ENCODE measurements around the gene ZNF691. TPM values are rescaled to one million over a fixed set of nuclear protein-coding genes. Genes with fewer than 3 reads are reported as not detected.
"Not testable (repeated sequence)": the region's sequence is repeated elsewhere in the genome, so short reads cannot be mapped to it uniquely, and the experiment has no call there.

The ZNF691 gene
- polyA plus RNA-seq, 3 donors, result 3.5 to 5.6 (median 4.2) TPM

GRCh38 chr1:42886800-42887199 is 40.4 kb downstream of the ZNF691 start:
- H3K27ac ChIP-seq (ENCODE audit: low read depth, low read length), result no peak overlapping the region
- 63 to 79% (median 72%) methylated on average over 21 of the region's 21 CpGs for WGBS, 3 donors

DNA sequence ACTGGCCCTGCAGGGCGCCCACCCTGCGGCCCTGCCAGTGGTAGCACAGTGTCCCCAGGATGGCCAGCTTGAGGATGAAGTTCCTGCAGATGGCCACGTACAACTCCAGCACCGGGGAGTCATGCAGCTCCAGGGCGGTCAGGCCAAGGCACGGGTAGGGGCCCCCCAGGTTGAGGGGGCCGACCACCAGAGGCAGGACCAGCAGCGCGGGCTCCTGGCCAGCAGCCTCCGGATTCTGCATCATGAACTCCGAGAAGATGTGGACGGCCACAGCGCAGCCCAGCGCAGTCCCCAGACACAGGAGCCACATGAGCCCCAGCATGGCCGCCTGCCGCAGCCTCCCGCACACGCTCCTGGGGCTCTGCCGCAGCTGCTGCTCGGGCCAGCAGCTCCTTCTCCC is 41.0 kb downstream of the ZNF691 start:
- H3K27ac ChIP-seq (ENCODE audit: low read depth, low read length), result no peak overlapping the region

GRCh38 chr1:42888013-42888633 is 41.7 kb downstream of the ZNF691 start:
- no peak overlapping the region for H3K27ac ChIP-seq (ENCODE audit: low read depth, low read length)
- WGBS, 3 donors, result 85 to 91% (median 89%) methylated on average over 31 of the region's 31 CpGs

More for the DNA sequence above, 41.0 kb downstream of the ZNF691 start:
- 94 to 95% (median 94%) methylated on average over 20 of the region's 20 CpGs for WGBS, 3 donors

- 79 to 96% (median 89%) methylated on average over 4 of the region's 4 CpGs for WGBS, 3 donors
These were observed 42.9 kb downstream of the ZNF691 start for GRCh38 chr1:42889264-42889663.

DNA sequence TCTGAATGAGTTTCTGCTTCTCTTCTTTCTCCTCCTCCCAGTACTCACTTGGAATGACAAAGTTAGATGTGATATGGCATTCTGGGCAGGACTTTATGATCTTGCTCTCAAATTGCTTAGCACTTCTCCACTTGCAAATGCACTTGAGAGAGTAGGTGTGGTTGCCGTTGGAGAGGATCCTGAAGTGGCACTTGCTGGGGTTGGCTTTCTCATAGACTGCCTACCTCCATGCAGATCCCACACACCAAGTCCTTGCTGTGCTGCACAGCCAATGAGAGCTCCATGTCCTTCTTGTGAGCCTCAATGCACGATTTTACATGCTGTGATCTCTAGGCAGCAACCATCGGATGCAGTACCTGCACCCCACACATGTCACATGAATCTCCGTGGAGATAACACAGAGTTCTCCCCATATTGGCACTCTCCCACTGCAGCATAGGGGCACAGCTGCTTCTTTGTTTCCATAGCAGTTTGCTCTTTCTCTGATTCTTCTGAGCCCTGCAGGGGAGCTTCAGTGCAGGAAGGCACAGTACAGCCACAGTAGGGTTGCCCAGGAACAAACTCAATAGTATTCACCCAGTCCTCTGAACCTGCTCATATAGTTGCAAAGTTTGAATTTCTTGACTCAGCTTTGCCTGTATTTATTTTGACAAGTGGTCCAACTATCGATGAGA is 45.2 kb downstream of the ZNF691 start:
- WGBS, 3 donors, result 57 to 70% (median 65%) methylated on average over 5 of the region's 5 CpGs
- H3K27ac ChIP-seq (ENCODE audit: low read depth, low read length), result no peak overlapping the region

More at GRCh38 chr1:42889264-42889663, 42.9 kb downstream of the ZNF691 start:
- no peak overlapping the region for H3K27ac ChIP-seq (ENCODE audit: low read depth, low read length)

GRCh38 chr1:42899960-42900359 is 53.5 kb downstream of the ZNF691 start:
- WGBS, 3 donors, result 92 to 96% (median 94%) methylated on average over 4 of the region's 4 CpGs

More at GRCh38 chr1:42899960-42900359, 53.5 kb downstream of the ZNF691 start:
- not testable (repeated sequence) for H3K27ac ChIP-seq (ENCODE audit: low read depth, low read length)

Other genes starting within 250 kb of the ZNF691 start
- 10 to 100 TPM; 15.6 to 34.3 (median 25.0) TPM for gene PPIH, start 188.2 kb upstream of the ZNF691 start, polyA plus RNA-seq
- 100 to 1,000 TPM; 218 to 926 (median 714) TPM for gene YBX1, start 164.2 kb upstream of the ZNF691 start, polyA plus RNA-seq
- under 1 TPM in 1 of 3 donors, not detected in 2; 0.01 TPM for gene CLDN19, start 106.4 kb upstream of the ZNF691 start, polyA plus RNA-seq
- 10 to 100 TPM; 12.9 to 28.1 (median 22.7) TPM for gene P3H1, start 79.6 kb upstream of the ZNF691 start, polyA plus RNA-seq
- 1 to 10 TPM; 2.5 to 4.1 (median 3.1) TPM for gene C1orf50, start 79.4 kb upstream of the ZNF691 start, polyA plus RNA-seq
- under 1 TPM in 1 of 3 donors, not detected in 2; 0.05 TPM for gene TMEM269, start 61.6 kb upstream of the ZNF691 start, polyA plus RNA-seq
- 1 to 10 TPM; 3.5 to 7.8 (median 7.0) TPM for gene ERMAP, start 29.5 kb upstream of the ZNF691 start, polyA plus RNA-seq
- gene SVBP, start 29.2 kb upstream of the ZNF691 start, polyA plus RNA-seq, result 10 to 100 TPM; 11.4 to 44.5 (median 28.9) TPM
- 10 to 100 TPM in 1 of 3 donors, 1 to 10 TPM in 2; 4.4 to 25.4 (median 6.6) TPM for gene SLC2A1, start 112.3 kb downstream of the ZNF691 start, polyA plus RNA-seq